Subcutaneous adipose tissue (tissue), 4 donors: ENCODE data around the gene DPP10. TPM values are rescaled to one million over a fixed set of nuclear protein-coding genes. Genes with fewer than 3 reads are reported as not detected.

Experiments
- total RNA-seq, 4 donors: library from RNA; depleted of rRNA; stranded (reverse); fragments of >200 nt; gene quantifications; one replicate each; pipeline ENCODE4 v1.1.0, GENCODE V29; 2016
- TF ChIP-seq, protein P1 (sequence below): fragments of 450-650 bp; IDR thresholded peaks from one replicate; pipeline ENCODE4 v1.5.1; 2016; ENCODE audit warnings: low read depth, mild to moderate bottlenecking, control low read depth, antibody characterized with exemption, moderate library complexity

The DPP10 gene
- total RNA-seq, 4 donors from 2014 or later, result 0.94 TPM; not detected in 3

GRCh38 chr2:114797540-114797939 lies 355.1 kb downstream of the DPP10 start:
- TF ChIP-seq, protein P1, sequence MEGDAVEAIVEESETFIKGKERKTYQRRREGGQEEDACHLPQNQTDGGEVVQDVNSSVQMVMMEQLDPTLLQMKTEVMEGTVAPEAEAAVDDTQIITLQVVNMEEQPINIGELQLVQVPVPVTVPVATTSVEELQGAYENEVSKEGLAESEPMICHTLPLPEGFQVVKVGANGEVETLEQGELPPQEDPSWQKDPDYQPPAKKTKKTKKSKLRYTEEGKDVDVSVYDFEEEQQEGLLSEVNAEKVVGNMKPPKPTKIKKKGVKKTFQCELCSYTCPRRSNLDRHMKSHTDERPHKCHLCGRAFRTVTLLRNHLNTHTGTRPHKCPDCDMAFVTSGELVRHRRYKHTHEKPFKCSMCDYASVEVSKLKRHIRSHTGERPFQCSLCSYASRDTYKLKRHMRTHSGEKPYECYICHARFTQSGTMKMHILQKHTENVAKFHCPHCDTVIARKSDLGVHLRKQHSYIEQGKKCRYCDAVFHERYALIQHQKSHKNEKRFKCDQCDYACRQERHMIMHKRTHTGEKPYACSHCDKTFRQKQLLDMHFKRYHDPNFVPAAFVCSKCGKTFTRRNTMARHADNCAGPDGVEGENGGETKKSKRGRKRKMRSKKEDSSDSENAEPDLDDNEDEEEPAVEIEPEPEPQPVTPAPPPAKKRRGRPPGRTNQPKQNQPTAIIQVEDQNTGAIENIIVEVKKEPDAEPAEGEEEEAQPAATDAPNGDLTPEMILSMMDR, result no peak

- TF ChIP-seq, protein P1, result no peak
Measured at GRCh38 chr2:114797942-114798341, 355.5 kb downstream of the DPP10 start.

DNA sequence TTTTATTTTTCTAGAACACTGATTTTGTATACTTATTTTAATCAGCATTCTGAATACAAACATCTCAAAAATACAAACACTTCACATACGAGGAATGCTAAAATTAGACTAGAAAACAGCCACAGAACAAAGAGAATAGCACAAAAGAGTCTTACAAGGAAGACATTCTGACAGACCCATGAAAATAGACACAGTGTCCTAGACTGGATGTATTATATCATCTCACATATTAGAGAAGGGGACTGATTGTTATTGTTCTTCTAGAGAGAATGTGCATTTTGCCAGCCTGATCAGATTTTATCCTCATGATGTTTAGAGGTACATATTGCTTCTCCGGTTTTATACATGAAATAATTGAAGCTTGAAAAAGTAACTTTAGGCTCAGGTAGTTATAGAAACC lies 357.9 kb downstream of the DPP10 start:
- TF ChIP-seq, protein P1, result no peak

- TF ChIP-seq, protein P1, result no peak
Measured at GRCh38 chr2:114805195-114805594, 362.8 kb downstream of the DPP10 start.

GRCh38 chr2:114810092-114810491 lies 367.7 kb downstream of the DPP10 start:
- TF ChIP-seq, protein P1, result no peak

DNA sequence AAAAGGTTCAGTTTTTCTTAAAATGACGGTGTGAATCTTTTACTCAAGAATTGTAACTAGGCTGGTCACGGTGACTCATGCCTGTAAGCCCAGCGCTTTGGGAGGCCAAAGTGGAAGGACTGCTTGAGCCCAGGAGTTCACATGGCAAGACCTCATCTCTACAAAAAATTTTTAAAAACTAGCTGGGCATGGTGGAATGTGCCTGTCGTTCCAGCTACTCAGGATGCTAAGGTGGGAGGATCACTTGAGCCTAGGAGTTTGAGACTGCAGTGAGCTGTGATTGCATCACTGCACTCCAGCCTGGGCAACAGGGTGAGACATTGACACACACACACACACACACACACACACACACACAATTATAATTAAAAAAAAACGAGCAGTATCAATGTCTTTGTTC lies 369.8 kb downstream of the DPP10 start:
- TF ChIP-seq, protein P1, result no peak

GRCh38 chr2:114814355-114814754 lies 371.9 kb downstream of the DPP10 start:
- TF ChIP-seq, protein P1, result no peak

GRCh38 chr2:114821055-114821454 lies 378.6 kb downstream of the DPP10 start:
- TF ChIP-seq, protein P1, result no peak
